ENCODE results near the gene CACNA2D1. TPM values are rescaled to one million over a fixed set of nuclear protein-coding genes. Genes with fewer than 3 reads are reported as not detected.

Gene CACNA2D1
- total RNA-seq, 4 donors from 2014 or later, result 30.6 to 60.0 (median 45.7) TPM

GRCh38 chr7:82325416-82325815 is 118.2 kb downstream of the CACNA2D1 start:
- Histone ChIP-seq H3K27ac (replicated peaks in 1 of 4) (no peak overlapping the region), H3K9me3 (no peaks in the 10 kb centered on the region), H3K27me3 (no peaks in the 10 kb centered on the region), H3K36me3 (no peaks in the 10 kb centered on the region), H3K4me1 (peaks cover 0 to 12% (median 2%) of the 10 kb centered on the region in 4 donors), H3K4me3 (no peak overlapping the region)
- WGBS, result 87% methylated on average over 2 of the region's 2 CpGs
- intact Hi-C loops (cut with DNase I), result no loop called here
- no peak for DNase-seq (ENCODE audit: extremely low spot score)
- TF ChIP-seq POLR2AphosphoS5 (IDR thresholded peaks at IDR 0.05) (no peak), EP300 (IDR thresholded peaks at IDR 0.05) (no peak), POLR2A (IDR thresholded peaks at IDR 0.05; ENCODE audit: low read depth) (no peak)
- TF ChIP-seq, protein P1, sequence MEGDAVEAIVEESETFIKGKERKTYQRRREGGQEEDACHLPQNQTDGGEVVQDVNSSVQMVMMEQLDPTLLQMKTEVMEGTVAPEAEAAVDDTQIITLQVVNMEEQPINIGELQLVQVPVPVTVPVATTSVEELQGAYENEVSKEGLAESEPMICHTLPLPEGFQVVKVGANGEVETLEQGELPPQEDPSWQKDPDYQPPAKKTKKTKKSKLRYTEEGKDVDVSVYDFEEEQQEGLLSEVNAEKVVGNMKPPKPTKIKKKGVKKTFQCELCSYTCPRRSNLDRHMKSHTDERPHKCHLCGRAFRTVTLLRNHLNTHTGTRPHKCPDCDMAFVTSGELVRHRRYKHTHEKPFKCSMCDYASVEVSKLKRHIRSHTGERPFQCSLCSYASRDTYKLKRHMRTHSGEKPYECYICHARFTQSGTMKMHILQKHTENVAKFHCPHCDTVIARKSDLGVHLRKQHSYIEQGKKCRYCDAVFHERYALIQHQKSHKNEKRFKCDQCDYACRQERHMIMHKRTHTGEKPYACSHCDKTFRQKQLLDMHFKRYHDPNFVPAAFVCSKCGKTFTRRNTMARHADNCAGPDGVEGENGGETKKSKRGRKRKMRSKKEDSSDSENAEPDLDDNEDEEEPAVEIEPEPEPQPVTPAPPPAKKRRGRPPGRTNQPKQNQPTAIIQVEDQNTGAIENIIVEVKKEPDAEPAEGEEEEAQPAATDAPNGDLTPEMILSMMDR (IDR thresholded peaks at IDR 0.05), result no peak

DNA sequence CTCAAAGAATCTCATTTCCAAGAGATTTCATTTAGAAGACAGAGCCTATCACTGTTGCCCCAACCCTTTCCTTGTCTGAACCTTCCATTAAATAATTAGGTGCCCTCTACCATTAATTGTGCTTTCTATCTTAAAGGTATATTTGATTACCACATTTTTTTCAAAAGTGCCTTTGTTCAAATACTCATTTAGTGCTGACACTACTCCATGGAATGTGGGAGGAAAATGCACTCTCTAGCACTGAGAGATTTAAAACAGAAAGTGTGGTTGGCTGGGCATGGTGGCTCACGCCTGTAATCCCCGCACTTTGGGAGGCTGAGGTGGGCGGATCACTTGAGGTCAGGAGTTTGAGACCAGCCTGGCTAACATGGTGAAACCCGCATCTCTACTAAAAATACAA is 119.8 kb downstream of the CACNA2D1 start:
- no peaks in the 10 kb centered on the region for H3K36me3 ChIP-seq
- WGBS, result 90% methylated on average over 4 of the region's 4 CpGs
- no peak overlapping the region for H3K27ac ChIP-seq (replicated peaks in 1 of 4)
- no peak overlapping the region for H3K4me3 ChIP-seq
- no peak for DNase-seq (ENCODE audit: extremely low spot score)
- TF ChIP-seq EP300 (IDR thresholded peaks at IDR 0.05) (no peak), POLR2AphosphoS5 (IDR thresholded peaks at IDR 0.05) (no peak), POLR2A (IDR thresholded peaks at IDR 0.05; ENCODE audit: low read depth) (no peak)
- TF ChIP-seq, protein P1 (IDR thresholded peaks at IDR 0.05), result no peak
- no peaks in the 10 kb centered on the region for H3K9me3 ChIP-seq
- intact Hi-C loops (cut with DNase I), result no loop called here
- no peaks in the 10 kb centered on the region for H3K27me3 ChIP-seq
- peaks cover 0 to 26% (median 16%) of the 10 kb centered on the region in 4 donors for H3K4me1 ChIP-seq

GRCh38 chr7:82319674-82320118 is 123.9 kb downstream of the CACNA2D1 start:
- Histone ChIP-seq H3K27ac (replicated peaks in 1 of 4) (peak overlapping the region in 2 of 4 donors; percentile 14 to 40), H3K4me1 (peaks cover 0 to 41% (median 23%) of the 10 kb centered on the region in 4 donors), H3K27me3 (no peaks in the 10 kb centered on the region), H3K9me3 (no peaks in the 10 kb centered on the region), H3K36me3 (no peaks in the 10 kb centered on the region), H3K4me3 (no peak overlapping the region)
- 38% methylated on average over 4 of the region's 4 CpGs for WGBS
- TF ChIP-seq POLR2A (IDR thresholded peaks at IDR 0.05; ENCODE audit: low read depth) (no peak), EP300 (IDR thresholded peaks at IDR 0.05) (no peak)
- TF ChIP-seq, protein P1 (IDR thresholded peaks at IDR 0.05), result no peak
- no peak for DNase-seq (ENCODE audit: extremely low spot score)
- intact Hi-C loops (cut with DNase I), result no loop called here

- intact Hi-C loops (cut with DNase I), result no loop called here
- Histone ChIP-seq H3K36me3 (no peaks in the 10 kb centered on the region), H3K9me3 (no peaks in the 10 kb centered on the region), H3K4me1 (peaks cover 0 to 47% (median 28%) of the 10 kb centered on the region in 4 donors), H3K4me3 (no peak overlapping the region), H3K27ac (replicated peaks in 1 of 4) (no peak overlapping the region), H3K27me3 (no peaks in the 10 kb centered on the region)
- no peak for DNase-seq (ENCODE audit: extremely low spot score)
- TF ChIP-seq, protein P1 (IDR thresholded peaks at IDR 0.05), result no peak
- no peak for TF ChIP-seq POLR2A (IDR thresholded peaks at IDR 0.05; ENCODE audit: low read depth)
- TF ChIP-seq POLR2AphosphoS5 (IDR thresholded peaks at IDR 0.05), result no peak
- no peak for TF ChIP-seq EP300 (IDR thresholded peaks at IDR 0.05)
Measured at GRCh38 chr7:82318786-82319185, 124.8 kb downstream of the CACNA2D1 start.

DNA sequence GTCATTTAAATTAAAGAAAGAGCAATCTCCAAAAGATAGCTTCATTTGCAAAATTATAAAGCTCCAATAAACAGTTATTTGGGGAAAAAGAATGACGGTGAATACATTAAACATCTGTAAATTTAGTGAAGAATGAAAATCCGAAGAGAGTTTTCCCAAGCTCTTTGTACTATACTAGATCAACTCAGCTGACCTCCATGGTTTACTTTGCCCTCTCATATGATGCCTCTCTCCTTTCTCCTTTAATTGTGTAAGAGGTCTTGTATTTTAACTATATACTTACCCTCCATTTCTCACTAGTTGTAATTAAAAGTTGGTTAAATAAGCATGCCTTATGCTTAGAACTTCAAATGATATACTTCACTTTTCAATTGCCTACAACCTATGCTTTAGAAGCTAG is 125.8 kb downstream of the CACNA2D1 start:
- 78% methylated on average over 2 of the region's 2 CpGs for WGBS
- DNase-seq (ENCODE audit: extremely low spot score), result no peak
- no peaks in the 10 kb centered on the region for H3K36me3 ChIP-seq
- no peak overlapping the region for H3K4me3 ChIP-seq
- no peak overlapping the region for H3K27ac ChIP-seq (replicated peaks in 1 of 4)
- H3K4me1 ChIP-seq, result peaks cover 0 to 47% (median 28%) of the 10 kb centered on the region in 4 donors
- no peaks in the 10 kb centered on the region for H3K27me3 ChIP-seq
- no peak for TF ChIP-seq POLR2AphosphoS5 (IDR thresholded peaks at IDR 0.05)
- TF ChIP-seq EP300 (IDR thresholded peaks at IDR 0.05), result no peak
- TF ChIP-seq, protein P1 (IDR thresholded peaks at IDR 0.05), result no peak
- TF ChIP-seq POLR2A (IDR thresholded peaks at IDR 0.05; ENCODE audit: low read depth), result no peak
- intact Hi-C loops (cut with DNase I), result no loop called here
- no peaks in the 10 kb centered on the region for H3K9me3 ChIP-seq
